Ovary (tissue), 3 donors: Measurements from ENCODE around the gene PLPP7.

Experiments
- CTCF ChIP-seq, 3 donors: fragments of 450-650 bp in 2 of 3; fragments of 200-600 bp in 1 of 3; IDR thresholded peaks; one replicate each; pipeline versions ENCODE4 v1.5.1 to v1.8.0; 2016 to 2022; ENCODE audit warnings: antibody characterized with exemption in 3 of 3, mild to moderate bottlenecking in 1 of 3
- EP300 ChIP-seq: sonication (generic); formaldehyde crosslinking; IDR thresholded peaks from one replicate; pipeline ENCODE4 v1.6.1; 2017; ENCODE audit warnings: antibody characterized with exemption
- POLR2A ChIP-seq: fragments of 450-650 bp; IDR thresholded peaks from one replicate; pipeline ENCODE4 v1.6.1; 2017; ENCODE audit warnings: antibody characterized with exemption, mild to moderate bottlenecking, moderate library complexity
- donor health status: DM: no; HTN: no; CAD: no.

- TF ChIP-seq CTCF (IDR thresholded peaks at IDR 0.05) = no peak
- TF ChIP-seq POLR2A = no peak
- TF ChIP-seq EP300 = no peak
Observed at GRCh38 chr9:131304676-131305355, 15.3 kb downstream of the PLPP7 start.
